GM21390 (cell line): ENCODE measurements around the gene FGF5.

ENCODE experiments used
- ATAC-seq: cut with Tn5 transposase; IDR thresholded peaks from one replicate; pipeline ENCODE4 v1.9.1; 2021; ENCODE audit not compliant: unreplicated experiment

Gene FGF5

GRCh38 chr4:80335226-80335553 lies 68.7 kb downstream of the FGF5 start:
- no peak for ATAC-seq

GRCh38 chr4:80335554-80336358 lies 69.3 kb downstream of the FGF5 start, which contains the start of gene CFAP299:
TSS of gene CFAP299 (plus strand) at chr4:80335730.
- ATAC-seq, result peak; percentile 99

- no peak for ATAC-seq
These were observed 70.1 kb downstream of the FGF5 start for GRCh38 chr4:80336582-80336981.

GRCh38 chr4:80340036-80340435 lies 73.6 kb downstream of the FGF5 start:
- no peak for ATAC-seq
